ENCODE results near the gene GHRHR.

The GHRHR gene

DNA sequence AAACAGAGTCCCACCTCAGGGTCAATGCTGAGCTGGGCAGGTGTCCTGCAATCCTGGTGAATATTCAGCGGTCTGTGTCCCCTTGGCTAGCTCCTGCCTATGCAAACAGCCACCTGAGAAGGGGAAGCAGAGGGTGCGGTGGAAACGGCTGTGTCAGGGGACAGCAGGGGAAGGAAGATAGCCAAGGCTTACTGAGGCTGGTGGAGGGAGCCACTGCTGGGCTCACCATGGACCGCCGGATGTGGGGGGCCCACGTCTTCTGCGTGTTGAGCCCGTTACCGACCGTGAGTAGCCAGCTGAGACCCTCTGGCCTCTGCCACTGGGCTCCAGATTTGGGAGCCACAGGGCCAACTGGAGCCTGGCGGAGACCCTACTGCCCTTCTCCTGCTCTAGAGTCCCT, at the start of gene GHRHR:
GHRHR (plus strand) TSS at position 112 of the 400 bp plus-strand sequence; CDS start at position 228, 116 bp downstream.
- DNase-seq (ENCODE audit: low spot score), result no peak

DNA sequence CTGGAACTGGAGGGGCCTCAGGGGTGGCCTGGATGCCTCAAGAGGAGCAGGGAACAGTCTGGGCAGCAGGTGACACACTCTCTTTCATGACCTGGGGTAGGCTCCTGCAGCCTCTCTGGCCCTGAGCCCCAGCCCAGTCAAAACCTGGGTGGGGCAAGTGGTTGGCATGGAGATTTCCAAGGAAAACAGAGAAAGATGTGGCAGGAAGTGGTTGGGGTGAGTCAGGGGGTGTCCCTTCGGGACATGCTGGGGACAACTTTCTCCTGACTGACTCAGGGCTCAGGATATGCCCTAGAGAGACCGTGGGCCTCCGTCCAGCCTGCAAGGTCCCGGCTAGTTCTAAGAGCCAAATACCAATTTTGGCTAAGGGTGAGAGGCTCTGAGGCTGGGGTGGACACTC, 49.2 kb upstream of the GHRHR start:
- peak; percentile 77 for DNase-seq (ENCODE audit: low spot score)

DNA sequence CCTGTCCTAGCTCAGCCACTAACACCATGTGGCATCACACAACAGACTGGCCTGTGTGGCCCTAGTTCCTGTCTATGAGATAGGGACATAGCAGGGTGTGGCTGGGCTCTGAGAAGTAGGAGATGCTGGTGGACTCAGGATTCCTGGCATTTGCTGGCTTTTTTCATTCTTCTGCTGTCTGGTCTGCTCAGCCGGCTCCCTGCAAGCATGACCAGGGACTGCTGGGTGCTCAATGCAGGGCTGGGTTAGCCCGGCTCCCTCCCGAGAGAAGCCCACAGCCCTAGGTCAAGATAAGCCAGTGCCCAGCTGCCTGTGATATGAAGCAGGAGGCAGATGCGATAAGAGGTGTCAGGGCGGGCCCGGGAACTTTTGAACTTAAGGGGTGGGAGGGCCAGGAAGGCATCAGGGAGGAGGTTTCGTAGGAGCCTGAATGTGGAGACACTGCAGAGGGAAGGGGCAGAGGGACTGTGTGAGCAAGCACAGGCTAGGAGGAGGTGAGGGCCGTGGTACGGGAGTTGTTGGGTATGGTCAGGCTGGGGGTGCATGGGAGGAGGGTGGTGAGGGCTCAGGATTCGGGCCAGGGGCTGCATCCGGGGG, 48.6 kb upstream of the GHRHR start:
- DNase-seq (ENCODE audit: low spot score), result peak; percentile 69

DNA sequence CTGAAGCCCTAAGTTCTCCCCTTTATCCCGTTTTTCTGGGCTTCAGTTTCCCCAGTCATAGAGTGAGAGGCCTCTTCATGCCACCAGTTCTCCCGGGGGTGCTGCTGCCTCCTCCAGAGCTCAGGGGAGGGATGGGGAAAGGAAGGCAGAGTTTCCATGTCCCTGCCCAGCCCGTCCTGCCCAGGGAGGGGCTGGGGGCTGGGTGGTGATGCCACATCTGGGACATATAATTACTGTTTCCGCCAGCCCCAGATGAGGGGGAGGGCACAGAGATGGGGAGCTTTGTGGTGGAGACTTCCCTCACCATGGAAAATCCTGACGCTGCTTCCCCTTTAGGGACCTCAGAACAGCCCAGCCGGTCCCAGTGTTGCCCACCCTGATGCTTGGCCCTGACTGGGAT, 48.0 kb upstream of the GHRHR start:
- no peak for DNase-seq (ENCODE audit: low spot score)

DNA sequence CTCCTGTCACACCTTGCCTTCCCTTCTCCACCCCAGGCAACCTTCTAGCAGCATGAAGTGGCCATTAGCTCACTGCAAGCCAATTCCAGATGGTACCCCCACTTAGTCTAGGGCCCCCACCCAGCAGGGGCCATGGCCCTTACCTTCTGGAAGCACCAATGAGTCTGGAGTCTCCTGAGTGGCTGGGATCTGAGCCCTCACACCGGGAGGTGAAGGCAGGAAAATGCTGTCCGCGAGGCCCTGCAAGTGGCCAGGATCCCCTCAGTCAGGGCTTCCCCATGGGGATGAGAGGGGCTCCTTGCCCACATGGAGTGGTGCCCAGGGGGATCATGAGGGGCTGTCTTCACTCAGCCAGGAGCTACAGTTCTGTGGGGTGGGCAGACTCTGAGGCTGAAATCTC, 47.5 kb upstream of the GHRHR start:
- no peak for DNase-seq (ENCODE audit: low spot score)

DNA sequence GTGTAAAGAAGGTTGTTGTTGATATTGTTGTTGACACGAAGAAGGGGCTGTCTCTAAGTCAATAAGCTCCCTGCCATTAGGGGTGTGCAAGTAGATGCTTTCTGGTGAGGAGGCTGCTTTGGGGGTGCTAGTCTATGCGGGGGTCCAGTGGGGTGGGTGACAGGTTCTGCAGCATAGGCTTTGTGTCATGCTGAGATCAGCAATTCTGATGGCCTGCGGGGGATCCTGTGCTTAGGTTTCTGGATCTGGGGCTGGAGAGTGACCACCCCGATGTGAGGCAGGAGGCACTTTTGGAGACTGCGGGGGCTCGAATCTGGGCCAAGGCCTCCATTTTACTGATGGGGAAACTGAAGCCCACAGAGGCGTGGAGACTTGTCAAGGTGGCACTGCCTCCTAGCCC, 47.0 kb upstream of the GHRHR start:
- no peak for DNase-seq (ENCODE audit: low spot score)

DNA sequence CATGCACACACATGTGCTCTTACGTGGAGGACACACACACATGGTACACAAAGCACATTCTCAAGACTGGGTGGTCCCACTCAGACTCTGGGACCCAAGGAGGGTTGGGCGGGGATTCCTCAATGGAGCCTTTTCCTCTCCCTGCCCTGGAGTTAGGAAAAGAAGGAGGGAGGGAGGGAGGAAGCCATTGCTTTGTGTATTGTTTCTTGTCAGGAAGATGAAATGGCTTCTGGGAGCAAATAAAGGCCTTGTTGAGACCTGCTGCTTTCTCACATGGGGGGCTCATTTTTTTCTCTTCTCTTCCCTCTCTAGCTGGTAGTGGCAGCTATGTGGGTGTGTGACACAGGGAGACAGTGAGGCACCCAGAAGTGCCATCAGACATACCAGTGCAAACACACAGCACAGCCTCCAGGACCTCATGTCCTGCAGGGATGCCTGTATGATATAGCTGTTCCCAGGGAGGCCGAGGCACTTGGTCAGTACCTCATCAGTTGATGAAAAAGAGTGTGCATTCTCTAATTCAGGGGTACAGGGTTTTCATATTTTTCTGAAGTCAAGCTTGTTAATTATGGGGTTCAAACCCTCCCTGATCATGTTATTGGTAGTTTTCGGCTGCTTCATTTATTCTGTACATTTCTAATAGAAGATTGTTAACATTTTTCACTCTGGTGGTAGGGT, 46.4 kb upstream of the GHRHR start:
- DNase-seq (ENCODE audit: low spot score), result no peak

DNA sequence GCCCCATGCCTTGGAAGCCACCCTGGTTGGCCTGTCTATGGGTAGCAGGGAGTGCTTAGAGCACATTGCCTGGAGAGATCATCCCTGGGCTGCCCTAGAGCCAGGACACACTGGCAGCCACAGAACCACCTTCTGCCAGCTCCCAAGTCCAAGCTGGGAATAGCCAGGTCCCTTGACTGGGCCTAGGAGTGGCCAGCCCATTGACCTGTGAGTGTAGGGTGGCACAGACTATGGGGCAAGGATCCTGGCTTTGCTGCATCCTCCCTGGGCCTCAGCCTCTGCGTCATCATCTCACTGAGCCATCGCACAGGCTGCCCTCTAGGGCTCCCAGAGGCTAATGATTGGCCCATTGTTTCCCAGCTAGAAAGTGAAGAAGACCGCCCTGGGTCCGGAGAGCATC, 45.1 kb upstream of the GHRHR start:
- no peak for DNase-seq (ENCODE audit: low spot score)

DNA sequence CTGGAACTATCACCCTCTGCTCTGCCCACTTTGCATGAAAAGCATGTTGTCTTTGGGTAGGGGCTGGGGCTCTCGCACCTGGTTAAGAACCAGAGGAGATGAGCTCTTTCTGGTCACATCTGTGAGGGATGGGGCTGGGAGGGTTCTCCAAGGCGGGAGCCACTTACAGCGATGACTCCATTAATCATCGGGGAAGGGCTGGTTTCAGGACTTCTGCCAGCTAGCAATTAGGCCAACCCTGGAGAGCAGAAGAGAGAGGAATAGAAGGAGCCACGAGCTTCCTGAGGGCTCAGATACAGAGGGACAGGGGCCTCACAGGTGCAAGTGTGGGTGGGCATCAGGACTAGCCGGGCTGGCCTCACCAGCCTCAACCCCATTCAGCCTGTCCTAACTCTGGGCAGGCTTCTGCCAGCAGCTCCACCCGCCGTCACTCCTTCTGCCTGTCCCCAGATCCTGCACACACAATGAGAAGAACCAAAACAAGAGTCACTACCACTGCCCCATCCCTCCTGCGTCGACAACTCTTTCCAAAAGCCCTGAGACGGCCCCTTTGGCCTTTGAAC, 43.7 kb upstream of the GHRHR start:
- DNase-seq (ENCODE audit: low spot score), result peak; percentile 53

DNA sequence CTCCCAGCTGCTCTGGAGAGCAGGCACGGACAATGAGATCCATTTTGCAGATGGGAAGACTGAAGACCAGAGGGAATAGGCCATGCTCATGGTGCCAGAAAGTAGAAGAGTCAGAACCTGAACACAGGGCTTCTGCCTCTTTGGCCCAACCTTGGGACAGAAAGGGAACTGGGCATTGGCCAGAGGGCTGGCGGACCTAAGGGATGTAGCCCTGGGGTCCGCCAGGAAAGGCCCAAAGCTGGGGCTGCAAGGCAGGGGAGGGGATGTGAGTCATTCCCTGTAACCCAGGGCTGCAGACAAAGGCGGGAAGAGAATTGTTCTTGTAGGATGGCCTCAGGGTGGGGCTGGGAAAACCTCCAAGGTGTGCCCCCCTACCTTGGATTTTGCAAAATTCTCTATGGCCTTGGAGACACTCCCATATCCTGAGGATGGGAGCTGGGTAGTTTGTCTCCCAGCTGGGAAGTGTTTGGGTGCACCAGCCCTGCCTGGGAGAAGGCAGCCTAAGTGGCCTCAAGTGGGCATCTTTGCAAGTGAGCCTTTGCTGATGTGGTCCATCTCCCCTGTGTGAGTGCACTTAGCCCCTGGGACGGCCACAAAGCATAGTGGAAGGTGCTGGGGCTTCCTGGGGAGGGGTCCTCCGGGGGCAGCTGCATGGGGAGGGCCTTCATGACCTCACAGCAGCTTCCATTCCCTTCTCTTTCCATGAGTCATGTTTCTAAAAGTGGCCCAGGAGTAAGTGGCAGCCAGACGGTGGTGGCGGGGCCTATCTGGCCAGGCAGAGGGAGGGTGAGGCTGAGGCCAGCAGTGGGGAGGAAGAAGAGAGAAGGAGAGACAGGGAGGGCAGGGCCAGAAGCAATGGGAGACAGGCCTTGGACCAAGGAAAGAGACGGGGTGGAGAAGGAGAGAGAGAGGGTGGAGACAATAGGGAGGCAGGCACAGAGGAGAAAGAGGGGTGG, 42.9 kb upstream of the GHRHR start:
- peak; percentile 82 for DNase-seq (ENCODE audit: low spot score)

DNA sequence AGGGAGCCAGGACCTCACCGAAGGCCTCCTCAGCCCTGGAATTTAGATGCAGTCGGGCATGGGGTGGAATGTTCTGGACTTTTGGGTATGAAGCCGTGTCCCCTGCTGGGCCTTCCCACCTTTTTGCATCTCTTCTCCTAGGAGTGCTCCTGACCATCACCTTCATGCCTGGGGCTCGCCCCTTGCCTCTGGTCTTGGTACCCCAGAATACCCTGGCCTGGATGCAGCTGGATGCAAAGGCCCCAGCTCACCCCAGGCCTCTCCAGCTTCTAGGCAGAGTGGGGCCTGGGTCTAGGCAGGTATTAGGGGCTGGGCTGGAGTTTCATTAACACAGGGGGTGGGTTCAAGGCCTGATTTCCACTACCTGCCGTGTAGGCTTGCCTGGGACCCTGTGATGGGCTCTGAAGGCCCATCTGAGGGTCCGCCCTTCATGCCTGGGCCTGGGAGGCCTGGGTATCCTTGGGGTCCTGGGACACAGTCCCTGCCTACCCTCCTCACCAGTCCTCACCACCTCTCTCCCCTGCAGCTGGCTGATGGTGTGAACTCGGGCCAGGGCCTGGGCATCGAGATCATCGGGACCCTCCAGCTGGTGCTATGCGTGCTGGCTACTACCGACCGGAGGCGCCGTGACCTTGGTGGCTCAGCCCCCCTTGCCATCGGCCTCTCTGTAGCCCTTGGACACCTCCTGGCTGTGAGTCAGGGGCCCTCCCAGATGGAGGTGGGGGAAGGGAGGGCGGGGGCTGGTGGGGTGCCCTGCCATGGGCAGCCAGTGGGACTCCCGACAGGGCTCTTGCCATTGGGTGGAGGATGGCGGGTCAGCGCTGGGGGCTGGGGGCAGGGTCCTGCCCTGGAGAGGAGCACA, 42.0 kb upstream of the GHRHR start:
- DNase-seq (ENCODE audit: low spot score), result no peak

DNA sequence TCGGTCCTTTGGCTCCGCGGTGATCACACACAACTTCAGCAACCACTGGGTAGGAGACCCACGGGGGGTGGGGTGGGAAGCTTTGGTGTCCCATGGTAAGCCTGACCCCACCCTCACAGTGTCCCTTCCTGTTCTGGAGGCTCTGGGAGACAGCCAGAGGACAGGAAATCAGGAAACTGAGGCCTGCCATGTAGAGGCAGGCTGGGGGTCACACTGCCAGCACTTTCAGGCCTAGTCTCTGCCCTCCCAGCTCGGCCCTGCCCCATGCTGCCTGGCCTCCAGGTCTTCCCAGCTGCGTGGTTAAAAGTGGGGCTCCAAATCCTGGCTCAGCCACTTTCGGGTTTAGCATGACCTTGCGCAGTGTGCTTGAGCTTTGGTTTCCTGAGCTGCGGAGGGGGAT, 41.2 kb upstream of the GHRHR start:
- no peak for DNase-seq (ENCODE audit: low spot score)

DNA sequence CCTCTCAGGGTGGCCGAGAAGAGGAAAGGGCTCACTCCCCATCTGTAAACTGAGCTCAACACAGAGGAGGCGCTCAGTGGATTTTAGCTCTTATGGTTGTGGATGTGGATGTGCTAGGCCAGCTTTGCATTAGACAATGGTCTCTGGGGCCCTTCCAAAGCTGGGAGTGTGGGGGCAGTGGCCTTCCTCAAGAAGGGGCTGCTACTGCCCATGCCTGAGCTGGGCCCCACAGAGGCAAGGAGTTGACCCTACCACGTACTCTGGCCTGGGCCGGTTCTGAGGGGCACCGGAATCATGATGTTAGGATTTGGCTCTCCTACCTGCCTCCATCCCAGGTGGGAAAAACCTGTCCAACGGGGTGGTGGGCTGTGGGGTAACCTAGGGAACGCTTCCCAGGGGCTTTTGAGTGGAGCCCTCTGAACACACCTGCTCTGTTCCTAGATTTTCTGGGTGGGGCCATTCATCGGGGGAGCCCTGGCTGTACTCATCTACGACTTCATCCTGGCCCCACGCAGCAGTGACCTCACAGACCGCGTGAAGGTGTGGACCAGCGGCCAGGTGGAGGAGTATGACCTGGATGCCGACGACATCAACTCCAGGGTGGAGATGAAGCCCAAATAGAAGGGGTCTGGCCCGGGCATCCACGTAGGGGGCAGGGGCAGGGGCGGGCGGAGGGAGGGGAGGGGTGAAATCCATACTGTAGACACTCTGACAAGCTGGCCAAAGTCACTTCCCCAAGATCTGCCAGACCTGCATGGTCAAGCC, 40.6 kb upstream of the GHRHR start:
- DNase-seq (ENCODE audit: low spot score), result no peak

DNA sequence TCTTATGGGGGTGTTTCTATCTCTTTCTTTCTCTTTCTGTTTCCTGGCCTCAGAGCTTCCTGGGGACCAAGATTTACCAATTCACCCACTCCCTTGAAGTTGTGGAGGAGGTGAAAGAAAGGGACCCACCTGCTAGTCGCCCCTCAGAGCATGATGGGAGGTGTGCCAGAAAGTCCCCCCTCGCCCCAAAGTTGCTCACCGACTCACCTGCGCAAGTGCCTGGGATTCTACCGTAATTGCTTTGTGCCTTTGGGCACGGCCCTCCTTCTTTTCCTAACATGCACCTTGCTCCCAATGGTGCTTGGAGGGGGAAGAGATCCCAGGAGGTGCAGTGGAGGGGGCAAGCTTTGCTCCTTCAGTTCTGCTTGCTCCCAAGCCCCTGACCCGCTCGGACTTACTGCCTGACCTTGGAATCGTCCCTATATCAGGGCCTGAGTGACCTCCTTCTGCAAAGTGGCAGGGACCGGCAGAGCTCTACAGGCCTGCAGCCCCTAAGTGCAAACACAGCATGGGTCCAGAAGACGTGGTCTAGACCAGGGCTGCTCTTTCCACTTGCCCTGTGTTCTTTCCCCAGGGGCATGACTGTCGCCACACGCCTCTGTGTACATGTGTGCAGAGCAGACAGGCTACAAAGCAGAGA, 39.9 kb upstream of the GHRHR start:
- DNase-seq (ENCODE audit: low spot score), result no peak

DNA sequence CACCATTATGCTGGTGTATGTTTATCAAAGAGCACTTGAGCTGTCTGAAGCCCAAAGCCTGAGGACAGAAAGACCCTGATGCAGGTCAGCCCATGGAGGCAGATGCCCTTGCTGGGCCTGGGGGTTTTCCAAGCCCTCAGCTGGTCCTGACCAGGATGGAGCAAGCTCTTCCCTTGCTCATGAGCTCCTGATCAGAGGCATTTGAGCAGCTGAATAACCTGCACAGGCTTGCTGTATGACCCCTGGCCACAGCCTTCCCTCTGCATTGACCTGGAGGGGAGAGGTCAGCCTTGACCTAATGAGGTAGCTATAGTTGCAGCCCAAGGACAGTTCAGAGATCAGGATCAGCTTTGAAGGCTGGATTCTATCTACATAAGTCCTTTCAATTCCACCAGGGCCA, 39.1 kb upstream of the GHRHR start:
- no peak for DNase-seq (ENCODE audit: low spot score)

DNA sequence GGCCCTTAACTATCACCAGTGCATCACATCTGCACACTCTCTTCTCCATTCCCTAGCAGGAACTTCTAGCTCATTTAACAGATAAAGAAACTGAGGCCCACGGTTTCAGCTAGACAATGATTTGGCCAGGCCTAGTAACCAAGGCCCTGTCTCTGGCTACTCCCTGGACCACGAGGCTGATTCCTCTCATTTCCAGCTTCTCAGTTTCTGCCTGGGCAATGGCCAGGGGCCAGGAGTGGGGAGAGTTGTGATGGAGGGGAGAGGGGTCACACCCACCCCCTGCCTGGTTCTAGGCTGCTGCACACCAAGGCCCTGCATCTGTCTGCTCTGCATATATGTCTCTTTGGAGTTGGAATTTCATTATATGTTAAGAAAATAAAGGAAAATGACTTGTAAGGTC, 38.6 kb upstream of the GHRHR start:
- DNase-seq (ENCODE audit: low spot score), result no peak

DNA sequence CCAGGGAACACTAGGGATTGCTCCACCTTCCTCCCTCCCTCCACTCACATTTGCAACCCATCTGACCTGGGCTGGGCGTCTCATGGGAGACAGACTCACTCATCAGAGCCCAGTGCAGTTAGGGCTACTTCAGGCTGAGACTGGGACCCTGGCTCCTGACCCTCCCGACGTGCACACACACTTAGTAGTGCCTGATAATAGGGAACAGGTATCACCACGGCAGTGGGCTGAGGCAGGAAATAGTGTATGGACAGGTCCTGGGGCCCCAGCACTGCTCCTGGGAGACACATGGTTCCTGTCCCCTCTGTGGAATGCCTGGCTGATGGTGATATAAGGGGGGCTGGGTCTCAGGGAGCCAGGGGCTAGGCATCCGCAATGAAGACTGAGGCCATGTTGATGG, 37.8 kb upstream of the GHRHR start:
- DNase-seq (ENCODE audit: low spot score), result no peak

DNA sequence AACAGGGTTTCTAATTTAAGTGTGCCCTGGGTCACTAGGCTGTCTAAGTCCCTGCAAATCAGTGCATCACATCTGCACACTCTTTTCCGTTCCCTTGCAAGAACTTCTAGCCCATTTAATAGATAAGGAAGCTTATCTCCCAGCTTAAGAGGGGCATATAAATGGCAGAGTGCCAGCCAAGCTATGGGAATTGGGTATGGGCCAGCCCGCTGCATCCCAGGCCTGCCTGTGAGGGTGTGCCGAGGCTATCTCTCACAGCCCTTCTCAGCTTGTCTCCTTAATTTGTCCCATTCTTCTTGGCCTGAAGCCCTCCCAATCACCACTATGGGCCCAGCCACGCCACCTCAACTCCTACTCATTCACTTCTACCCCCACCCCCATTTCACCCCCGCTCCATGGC, 37.4 kb upstream of the GHRHR start:
- DNase-seq (ENCODE audit: low spot score), result peak; percentile 3

DNA sequence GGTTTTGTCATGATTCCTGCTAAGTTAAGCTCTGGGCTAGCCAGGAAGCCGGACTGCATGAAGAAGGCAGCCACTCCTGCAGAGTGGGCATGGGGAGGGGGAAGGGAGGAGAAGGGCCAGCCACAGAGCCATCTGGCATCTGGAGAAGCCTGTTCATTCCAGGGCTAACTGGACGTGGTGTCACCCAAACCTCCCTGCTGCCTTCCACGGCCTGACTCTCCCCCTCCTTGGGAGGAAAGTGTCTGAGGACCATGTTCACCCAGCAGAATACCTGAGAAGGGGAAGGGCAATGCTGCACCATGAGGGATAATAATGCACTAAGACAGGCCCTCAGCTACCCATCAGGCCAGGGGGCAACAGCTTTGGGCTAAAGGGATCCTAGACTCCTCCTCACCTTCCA, 36.7 kb upstream of the GHRHR start:
- DNase-seq (ENCODE audit: low spot score), result peak; percentile 2

DNA sequence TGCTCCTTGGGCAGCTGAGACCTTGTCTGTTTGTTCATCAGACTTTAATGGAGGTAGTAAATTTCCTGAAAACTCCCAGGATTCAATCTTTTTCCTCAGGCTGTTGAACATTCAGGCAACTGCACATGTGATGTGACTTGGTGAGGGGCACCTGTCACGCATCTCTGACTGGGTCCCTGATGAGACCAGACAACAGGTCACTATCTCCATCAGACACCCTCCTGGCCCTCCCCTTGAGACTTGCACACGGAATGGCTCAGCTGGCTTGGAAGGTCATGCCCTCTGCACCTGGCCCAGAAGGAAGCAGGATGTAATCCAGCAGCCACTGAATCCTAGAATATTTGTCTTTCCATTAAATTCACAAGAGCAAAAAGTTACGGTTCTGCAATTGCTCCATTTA, 36.2 kb upstream of the GHRHR start:
- DNase-seq (ENCODE audit: low spot score), result no peak
